Measurements from ENCODE around the gene ALPL.

DNA sequence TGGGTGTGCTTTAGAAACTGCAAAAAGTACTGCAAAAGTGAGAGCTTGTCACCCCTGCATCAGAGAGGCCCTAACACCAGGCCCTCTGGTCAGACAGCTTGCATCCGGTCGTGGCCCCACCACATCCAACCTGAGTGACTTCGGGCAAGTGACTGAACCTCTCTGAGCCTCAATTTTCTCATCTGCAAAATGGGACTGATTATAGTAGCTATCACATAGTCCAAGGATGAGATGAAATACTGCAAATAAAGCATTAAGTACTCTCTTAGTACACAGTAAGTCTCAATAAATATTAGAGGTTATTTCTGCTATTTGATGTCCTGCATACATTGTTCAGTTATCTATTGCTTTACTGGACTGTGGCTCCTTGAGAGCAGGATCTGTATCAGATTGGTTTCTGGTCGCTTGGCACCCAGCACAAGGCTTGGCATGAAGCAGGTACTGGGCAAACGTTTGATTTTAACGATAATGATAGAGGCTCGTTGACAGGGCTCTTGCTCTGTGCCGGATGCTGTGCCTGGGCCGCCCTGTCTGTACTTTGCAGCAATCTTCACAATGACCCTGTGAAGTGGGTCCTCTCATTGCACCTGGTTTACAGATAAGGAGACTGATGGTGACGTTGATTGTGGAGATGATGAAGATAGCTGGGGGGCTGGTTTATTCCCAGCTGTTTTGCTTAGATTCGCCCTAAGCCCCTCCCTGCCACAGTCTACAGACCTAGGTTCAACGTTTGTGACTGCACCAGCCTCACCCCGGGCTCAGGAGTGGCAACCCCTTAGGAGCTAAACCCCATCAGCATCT, 116.4 kb downstream of the ALPL start:
- no peak for TF ChIP-seq YY1 (IDR thresholded peaks at IDR 0.05; ENCODE audit: insufficient read depth, insufficient read length)
- no peak for TF ChIP-seq ZNF274 (IDR thresholded peaks at IDR 0.05; ENCODE audit: low read depth, low read length)
